ENCODE measurements around the gene PPP2R5A.

DNA sequence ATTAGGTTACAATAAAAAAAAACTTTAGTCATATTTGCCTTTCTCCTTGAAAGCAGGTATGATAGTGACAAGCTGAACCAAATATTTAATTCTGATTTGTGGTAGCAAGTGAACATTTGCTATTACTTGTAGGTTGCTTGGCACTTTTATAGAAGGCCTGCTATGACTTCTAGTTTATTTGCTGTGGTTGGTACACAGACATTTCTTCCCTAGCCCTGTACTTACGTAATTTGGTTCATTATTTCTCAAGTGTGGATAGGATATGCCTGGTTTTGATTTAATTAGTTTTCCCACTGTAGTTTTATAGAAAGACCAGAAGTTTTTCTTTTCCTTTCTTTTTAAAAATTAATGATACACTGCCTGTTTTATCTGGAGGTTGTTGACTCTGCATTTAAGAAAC lies 55.9 kb downstream of the PPP2R5A start:
- TF ChIP-seq CEBPB (IDR thresholded peaks at IDR 0.05; ENCODE audit: borderline replicate concordance, low read depth, low read length) (no peak), NFYC (CRISPR knock-in tag; IDR thresholded peaks at IDR 0.05) (no peak), ZNF737 (CRISPR knock-in tag; IDR thresholded peaks at IDR 0.05; ENCODE audit: borderline replicate concordance) (no peak), HMG20B (CRISPR knock-in tag; conservative IDR thresholded peaks at IDR 0.05) (no peak)
- TF ChIP-seq, protein P1, sequence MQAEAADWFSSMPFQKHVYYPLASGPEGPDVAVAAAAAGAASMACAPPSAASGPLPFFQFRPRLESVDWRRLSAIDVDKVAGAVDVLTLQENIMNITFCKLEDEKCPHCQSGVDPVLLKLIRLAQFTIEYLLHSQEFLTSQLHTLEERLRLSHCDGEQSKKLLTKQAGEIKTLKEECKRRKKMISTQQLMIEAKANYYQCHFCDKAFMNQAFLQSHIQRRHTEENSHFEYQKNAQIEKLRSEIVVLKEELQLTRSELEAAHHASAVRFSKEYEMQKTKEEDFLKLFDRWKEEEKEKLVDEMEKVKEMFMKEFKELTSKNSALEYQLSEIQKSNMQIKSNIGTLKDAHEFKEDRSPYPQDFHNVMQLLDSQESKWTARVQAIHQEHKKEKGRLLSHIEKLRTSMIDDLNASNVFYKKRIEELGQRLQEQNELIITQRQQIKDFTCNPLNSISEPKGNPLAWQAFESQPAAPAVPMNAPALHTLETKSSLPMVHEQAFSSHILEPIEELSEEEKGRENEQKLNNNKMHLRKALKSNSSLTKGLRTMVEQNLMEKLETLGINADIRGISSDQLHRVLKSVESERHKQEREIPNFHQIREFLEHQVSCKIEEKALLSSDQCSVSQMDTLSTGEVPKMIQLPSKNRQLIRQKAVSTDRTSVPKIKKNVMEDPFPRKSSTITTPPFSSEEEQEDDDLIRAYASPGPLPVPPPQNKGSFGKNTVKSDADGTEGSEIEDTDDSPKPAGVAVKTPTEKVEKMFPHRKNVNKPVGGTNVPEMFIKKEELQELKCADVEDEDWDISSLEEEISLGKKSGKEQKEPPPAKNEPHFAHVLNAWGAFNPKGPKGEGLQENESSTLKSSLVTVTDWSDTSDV (CRISPR knock-in tag; IDR thresholded peaks at IDR 0.05): no peak
- TF ChIP-seq, protein P2, sequence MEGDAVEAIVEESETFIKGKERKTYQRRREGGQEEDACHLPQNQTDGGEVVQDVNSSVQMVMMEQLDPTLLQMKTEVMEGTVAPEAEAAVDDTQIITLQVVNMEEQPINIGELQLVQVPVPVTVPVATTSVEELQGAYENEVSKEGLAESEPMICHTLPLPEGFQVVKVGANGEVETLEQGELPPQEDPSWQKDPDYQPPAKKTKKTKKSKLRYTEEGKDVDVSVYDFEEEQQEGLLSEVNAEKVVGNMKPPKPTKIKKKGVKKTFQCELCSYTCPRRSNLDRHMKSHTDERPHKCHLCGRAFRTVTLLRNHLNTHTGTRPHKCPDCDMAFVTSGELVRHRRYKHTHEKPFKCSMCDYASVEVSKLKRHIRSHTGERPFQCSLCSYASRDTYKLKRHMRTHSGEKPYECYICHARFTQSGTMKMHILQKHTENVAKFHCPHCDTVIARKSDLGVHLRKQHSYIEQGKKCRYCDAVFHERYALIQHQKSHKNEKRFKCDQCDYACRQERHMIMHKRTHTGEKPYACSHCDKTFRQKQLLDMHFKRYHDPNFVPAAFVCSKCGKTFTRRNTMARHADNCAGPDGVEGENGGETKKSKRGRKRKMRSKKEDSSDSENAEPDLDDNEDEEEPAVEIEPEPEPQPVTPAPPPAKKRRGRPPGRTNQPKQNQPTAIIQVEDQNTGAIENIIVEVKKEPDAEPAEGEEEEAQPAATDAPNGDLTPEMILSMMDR (CRISPR knock-in tag; IDR thresholded peaks at IDR 0.05): no peak
- TF ChIP-seq, protein P3, sequence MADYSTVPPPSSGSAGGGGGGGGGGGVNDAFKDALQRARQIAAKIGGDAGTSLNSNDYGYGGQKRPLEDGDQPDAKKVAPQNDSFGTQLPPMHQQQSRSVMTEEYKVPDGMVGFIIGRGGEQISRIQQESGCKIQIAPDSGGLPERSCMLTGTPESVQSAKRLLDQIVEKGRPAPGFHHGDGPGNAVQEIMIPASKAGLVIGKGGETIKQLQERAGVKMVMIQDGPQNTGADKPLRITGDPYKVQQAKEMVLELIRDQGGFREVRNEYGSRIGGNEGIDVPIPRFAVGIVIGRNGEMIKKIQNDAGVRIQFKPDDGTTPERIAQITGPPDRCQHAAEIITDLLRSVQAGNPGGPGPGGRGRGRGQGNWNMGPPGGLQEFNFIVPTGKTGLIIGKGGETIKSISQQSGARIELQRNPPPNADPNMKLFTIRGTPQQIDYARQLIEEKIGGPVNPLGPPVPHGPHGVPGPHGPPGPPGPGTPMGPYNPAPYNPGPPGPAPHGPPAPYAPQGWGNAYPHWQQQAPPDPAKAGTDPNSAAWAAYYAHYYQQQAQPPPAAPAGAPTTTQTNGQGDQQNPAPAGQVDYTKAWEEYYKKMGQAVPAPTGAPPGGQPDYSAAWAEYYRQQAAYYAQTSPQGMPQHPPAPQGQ (CRISPR knock-in tag; IDR thresholded peaks at IDR 0.05; ENCODE audit: borderline replicate concordance): no peak

Data from HepG2 (cell line).